Fibroblast of skin of abdomen (primary cell): ENCODE data around the gene GDAP1L1. TPM values are rescaled to one million over a fixed set of nuclear protein-coding genes. Genes with fewer than 3 reads are reported as not detected.

Experiments used
- DNase-seq: peaks from one replicate; pipeline ENCODE4 v3.0.0-alpha.2; 2013
- polyA plus RNA-seq, 2 experiments: library from polyadenylated mRNA; unstranded; fragments of 120-200 nt; gene quantifications; one replicate each; pipeline ENCODE4 v1.2.1, GENCODE V29; 2013; ENCODE audit not compliant: insufficient read length in 2 of 2

Gene GDAP1L1
- polyA plus RNA-seq (2013, experiment 1 of 2; ENCODE audit: insufficient read length), result 0.23 TPM
- polyA plus RNA-seq (2013, experiment 2 of 2; ENCODE audit: insufficient read length), result 0.11 TPM

GRCh38 chr20:44247131-44247571 is at the start of gene GDAP1L1:
GDAP1L1 (plus strand) TSS chr20:44247308; CDS start chr20:44247335, 27 bp downstream.
- DNase-seq, result peak; percentile 12

- no peak for DNase-seq
Observed at GRCh38 chr20:44198872-44199271, 48.2 kb upstream of the GDAP1L1 start.

GRCh38 chr20:44199877-44200276 is 47.2 kb upstream of the GDAP1L1 start:
- no peak for DNase-seq

- DNase-seq, result no peak
Observed at GRCh38 chr20:44200371-44200770, 46.7 kb upstream of the GDAP1L1 start.

GRCh38 chr20:44200983-44201382 is 46.1 kb upstream of the GDAP1L1 start:
- DNase-seq, result no peak

- no peak for DNase-seq
Observed at GRCh38 chr20:44203161-44203560, 43.9 kb upstream of the GDAP1L1 start.

- peak; percentile 93 for DNase-seq
Observed at GRCh38 chr20:44204156-44204831, 42.8 kb upstream of the GDAP1L1 start.

- no peak for DNase-seq
Observed at GRCh38 chr20:44204832-44205215, 42.3 kb upstream of the GDAP1L1 start.

GRCh38 chr20:44206132-44206531 is 41.0 kb upstream of the GDAP1L1 start:
- no peak for DNase-seq

- DNase-seq, result no peak
Observed at GRCh38 chr20:44207126-44207723, 39.9 kb upstream of the GDAP1L1 start.

GRCh38 chr20:44208165-44208564 is 38.9 kb upstream of the GDAP1L1 start:
- DNase-seq, result no peak

GRCh38 chr20:44208770-44209169 is 38.3 kb upstream of the GDAP1L1 start:
- peak; percentile 35 for DNase-seq

GRCh38 chr20:44209686-44210405 is 37.3 kb upstream of the GDAP1L1 start:
- DNase-seq, result no peak

GRCh38 chr20:44210406-44211176 is 36.5 kb upstream of the GDAP1L1 start, which contains the start of gene OSER1:
OSER1 (minus strand) TSS chr20:44210771; CDS start chr20:44206957, 3,814 bp downstream.
- DNase-seq, result peak; percentile 97

GRCh38 chr20:44211177-44212039 is 35.7 kb upstream of the GDAP1L1 start:
- peak; percentile 35 for DNase-seq

- no peak for DNase-seq
Observed at GRCh38 chr20:44212792-44213191, 34.3 kb upstream of the GDAP1L1 start.

- DNase-seq, result peak; percentile 62
Observed at GRCh38 chr20:44215125-44215524, 32.0 kb upstream of the GDAP1L1 start.

GRCh38 chr20:44217342-44218092 is 29.6 kb upstream of the GDAP1L1 start:
- DNase-seq, result peak; percentile 58

GRCh38 chr20:44218446-44218845 is 28.7 kb upstream of the GDAP1L1 start:
- DNase-seq, result no peak

- no peak for DNase-seq
Observed at GRCh38 chr20:44219170-44219730, 27.9 kb upstream of the GDAP1L1 start.
